Stimulated activated CD8-positive, alpha-beta memory T cell treated with anti-CD3 and anti-CD28 coated beads, Interleukin-2, amount 100 ng/mL, for 48 hours (primary cell): Measurements from ENCODE around the gene CXCL13.
A peak's percentile ranks its signal among the peaks of the same experiment; 100 is the strongest.
"Not testable (repeated sequence)": the region's sequence is repeated elsewhere in the genome, so short reads cannot be mapped to it uniquely, and the experiment has no call there.

Source experiments
- DNase-seq, 2 donors: peaks; one replicate each; pipeline ENCODE4 v3.0.0-alpha.2; 2020; ENCODE audit warnings: low read depth in 2 of 2

The CXCL13 gene

DNA sequence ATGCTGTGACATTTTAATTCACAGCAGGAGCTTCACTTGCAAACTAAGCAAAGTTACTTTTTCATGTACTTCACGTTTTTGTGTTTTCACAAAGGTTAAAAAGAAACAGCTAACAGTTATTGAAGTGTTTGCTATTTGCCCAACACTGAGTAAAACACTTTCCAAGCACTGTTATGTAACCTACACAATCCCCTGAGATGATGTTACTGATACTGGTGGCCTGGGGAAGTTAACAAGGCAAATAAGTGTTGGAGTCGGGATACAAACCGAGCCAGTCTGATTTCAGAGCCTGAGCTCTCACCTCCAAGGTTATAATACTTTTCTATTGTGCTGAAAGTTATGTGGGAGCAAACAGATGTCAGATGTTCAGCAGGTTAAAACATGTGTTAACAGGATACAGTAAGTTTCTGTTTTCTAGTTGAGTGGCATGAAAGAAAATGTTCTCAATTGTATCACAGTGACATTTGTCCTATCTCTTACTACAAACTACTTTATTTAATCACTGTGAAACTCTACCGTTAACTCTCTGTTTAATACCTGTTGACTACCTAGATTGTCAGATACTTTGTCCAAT lies 3.9 kb upstream of the CXCL13 start:
- no peak for DNase-seq

DNA sequence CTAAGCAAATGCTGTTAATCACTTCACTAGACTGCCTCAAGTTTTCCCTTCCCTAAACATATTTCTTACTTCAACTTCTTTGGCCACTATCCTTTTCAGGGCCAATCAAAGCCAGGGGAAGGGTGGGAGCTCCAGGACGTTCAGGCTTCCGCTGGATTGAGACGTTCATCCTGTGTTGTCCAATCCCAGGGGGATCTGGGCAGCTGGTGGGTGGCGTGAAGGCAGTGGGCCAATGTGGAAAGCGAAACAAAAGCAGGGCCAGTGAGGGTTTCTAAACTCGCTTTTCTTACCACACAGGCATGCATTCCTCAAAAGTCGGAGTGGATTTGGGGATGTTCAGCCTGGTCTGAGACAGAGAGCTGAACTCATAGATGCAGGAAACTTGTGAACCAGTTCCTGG lies 7.6 kb downstream of the CXCL13 start:
- DNase-seq, result no peak

DNA sequence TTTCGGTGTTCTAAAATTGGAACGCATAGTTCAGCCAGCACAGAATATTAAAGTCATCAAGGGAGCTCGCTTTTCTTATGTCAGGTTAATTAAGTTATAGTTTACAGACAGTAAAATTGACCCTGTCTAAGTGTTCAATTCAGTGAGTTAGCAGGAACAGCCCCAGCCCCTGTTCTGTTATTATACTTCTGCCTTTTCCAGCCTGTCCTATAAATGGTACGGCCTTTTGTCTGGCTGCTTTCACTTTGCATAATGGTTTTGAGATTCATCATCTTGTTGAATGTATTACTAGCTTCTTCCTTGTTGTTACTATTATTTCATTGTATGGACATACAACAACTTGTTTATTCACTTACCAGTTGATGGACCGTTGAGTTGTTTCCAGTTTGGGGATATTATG lies 9.5 kb downstream of the CXCL13 start:
- no peak for DNase-seq

GRCh38 chr4:77617203-77617602 lies 11.6 kb downstream of the CXCL13 start:
- DNase-seq, result no peak

DNA sequence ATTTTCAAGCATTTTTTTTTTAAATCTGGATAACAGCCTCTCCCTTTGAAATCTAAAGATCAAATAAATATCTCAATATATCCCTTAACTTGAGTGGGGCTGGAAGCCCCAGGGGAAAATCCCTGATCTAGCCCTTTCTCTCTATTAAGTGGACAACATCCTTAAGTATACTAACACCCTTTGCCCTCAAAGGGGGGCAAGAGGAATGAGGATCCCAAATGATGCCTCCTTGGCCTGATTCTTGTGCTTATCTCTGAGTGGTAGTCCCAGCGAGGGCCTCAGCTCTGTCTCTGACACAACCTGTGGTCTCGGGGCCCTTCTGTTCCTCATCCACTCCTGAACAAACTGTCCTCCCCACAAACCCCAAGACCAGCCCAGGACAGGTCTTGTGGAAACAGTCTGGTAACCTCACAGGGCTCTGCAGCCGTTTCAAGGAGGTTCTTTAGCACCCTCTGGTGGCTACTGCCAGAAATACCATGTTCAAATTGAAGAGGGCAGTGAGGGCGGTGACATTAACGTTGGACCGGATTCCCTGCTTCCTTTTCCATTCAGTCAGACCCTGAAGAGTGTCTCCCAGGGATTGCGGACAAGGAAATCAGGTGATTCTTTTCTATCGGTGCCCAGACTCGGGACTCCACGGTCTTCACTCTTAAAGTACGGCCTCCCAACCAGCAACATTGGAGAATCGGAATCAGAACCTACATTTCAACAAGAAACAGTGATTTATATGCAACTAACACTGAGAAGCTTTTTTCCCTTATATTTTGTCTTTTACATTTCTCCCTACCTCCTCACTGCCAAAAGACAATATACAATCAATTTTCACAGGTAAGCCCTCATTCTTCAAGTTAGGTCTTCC lies 13.0 kb downstream of the CXCL13 start:
- peak; percentile 22 to 31 for DNase-seq

DNA sequence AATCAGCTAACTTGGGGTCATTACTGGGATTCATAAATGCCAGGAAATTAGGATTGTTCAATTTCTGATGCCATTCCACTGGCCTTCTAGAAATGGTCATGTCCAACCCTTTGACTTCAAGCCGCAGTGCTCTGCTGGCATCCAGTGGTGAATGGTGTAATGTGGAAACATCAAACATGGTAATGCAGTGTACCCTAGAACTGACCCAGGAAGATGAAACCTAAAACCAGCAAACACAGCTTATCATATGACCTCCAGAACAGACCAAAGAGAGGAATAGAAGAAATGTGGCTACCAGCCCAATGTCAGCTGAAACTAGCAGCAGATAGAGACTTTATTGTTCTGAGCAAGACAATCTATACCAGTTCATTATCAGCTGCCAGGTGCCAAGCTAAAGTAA lies 13.8 kb downstream of the CXCL13 start:
- DNase-seq, result no peak

GRCh38 chr4:77621254-77621653 lies 15.6 kb downstream of the CXCL13 start:
- no peak for DNase-seq

DNA sequence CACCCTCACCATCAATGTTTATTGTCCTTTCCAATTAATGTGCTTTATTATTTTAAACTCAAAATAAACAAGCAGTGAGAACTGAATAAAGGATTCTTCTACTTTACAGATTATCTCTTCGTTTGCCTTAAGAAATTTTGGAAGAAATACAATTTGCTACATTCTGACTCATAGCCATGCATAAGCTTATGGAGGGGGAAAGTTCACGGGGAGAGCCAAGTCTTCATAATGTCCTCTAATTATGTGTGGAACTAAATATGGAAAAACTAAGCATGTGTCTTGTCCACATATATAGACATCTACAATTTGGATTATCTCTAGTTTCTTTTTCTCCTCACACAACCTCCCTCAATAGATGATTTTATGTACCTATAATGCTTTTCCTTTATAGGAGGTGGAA lies 17.5 kb downstream of the CXCL13 start:
- no peak for DNase-seq

DNA sequence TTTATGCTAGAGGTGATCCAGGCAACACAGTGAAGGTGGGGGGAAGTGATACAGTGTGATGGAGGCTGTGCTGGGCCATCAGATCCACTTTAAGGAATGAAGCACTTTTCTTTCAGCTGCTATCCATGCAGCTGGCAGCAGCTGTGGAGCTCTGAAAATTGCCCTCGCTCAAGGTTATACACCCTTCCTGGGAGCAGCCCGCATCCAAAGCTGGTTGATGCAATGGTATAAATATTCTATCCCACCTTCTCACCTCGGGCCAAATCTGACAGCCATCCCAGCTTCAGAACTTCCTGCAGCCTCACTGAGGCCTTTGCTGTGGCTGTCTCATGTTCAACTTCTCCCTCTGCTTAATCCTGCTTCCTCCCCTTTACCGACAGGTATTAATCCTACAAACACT lies 18.6 kb downstream of the CXCL13 start:
- DNase-seq, result no peak

DNA sequence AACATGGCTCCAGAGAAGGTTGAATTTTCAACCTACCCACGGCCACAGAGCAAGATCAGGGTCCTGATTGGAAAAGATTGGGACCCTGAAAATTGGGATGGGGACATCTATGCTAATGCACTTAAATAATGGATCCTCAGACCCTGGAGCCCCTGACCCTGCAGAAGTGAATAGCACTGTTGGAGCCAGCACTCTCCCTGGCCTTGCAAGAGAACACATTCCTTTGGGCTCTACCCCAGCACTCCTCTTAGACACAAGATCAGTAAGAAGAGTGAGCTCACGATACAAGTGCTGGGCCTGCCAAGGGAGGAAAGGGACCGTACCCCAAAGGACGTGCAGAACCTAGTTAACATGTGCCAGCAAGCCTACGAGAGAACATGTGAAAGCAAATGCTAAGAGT lies 19.9 kb downstream of the CXCL13 start:
- DNase-seq, result no peak

DNA sequence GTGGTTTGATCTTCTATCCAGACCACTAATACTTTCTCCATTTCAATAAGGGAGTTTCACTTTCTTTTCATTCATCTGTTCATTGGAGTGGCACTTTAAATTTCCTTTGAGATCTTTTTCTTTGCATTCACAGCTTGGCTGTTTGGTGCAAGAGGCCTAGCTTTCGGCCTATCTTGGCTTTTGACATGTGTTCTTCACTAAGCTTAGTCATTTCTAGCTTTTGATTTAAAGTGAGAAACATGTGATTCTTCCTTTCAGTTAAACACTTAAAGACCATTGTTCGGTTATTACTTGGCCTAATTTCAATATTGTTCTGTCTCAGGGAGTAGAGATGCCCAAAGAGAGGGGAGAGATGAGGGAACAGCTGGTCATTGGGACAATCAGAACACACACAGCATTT lies 24.3 kb downstream of the CXCL13 start:
- DNase-seq, result no peak

- DNase-seq, result no peak
These were observed 25.7 kb downstream of the CXCL13 start for GRCh38 chr4:77631276-77631675.

DNA sequence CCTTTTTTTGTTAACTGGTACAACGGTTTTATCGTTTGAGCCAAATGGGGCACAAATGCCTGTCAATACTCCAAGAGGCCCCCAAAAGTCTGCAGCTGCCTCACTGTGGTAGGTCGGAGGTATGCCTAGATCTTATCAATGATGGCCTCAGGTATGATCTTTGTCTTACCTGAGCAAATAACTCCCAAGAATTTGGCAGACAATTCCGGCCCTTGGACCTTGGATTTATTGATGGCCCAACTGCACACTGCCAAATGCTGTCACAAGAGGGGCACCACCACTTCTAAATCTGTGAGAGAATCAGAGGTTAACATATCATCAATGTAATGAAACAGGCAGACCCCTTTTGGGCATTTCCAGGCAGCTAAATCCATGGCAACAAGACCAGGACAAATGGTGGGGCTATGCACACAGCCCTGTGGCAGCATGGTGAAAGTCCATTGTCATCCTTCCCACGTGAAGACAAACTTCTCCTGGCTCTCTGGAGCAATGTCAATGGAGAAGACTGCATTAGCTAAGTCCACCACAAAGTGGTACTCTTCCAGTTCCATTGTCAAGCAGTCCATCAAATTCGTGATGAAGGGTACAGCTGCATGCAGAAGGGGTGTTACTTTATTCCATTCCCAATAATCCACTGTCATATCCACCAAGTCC lies 28.6 kb downstream of the CXCL13 start:
- no peak for DNase-seq

DNA sequence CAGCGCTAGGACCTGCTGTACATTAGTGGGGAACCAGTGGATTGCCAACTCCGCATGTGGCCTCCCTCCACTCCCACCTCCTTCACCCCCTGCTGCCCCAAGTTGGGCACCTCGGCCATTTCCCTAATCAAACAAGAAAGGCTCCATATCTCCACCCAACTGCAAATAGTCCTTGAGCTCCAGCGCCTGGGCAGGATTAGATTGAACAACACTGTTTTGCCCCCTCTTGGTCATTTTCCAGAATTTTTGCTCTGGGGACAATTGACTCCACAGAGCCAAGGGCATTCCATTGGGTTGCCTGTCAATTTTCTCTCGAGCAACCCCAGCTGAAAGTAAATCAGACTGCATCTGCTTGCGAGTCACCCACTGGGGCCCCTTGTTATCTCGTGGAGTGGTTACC lies 29.6 kb downstream of the CXCL13 start:
- DNase-seq, result no peak

GRCh38 chr4:77635876-77636275 lies 30.3 kb downstream of the CXCL13 start:
- no peak for DNase-seq

GRCh38 chr4:77636902-77637301 lies 31.3 kb downstream of the CXCL13 start:
- no peak for DNase-seq

DNA sequence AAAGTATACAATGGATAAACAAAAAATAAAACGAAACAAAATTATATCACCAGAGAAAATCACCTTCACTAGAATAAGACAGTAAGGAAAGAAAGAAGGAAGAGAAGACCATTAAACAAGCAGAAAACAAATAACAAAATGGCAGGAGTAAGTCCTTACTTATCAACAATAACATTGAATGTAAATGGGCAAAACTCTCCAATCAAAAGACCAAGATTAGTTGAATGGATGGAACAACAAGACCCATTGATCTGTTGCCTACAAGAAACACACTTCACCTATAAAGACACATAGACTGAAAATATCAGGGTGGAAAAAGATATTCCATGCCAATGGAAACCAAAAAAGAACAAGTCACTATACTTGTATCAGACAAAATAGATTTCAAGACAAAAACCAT lies 38.4 kb downstream of the CXCL13 start:
- not testable (repeated sequence) for DNase-seq

DNA sequence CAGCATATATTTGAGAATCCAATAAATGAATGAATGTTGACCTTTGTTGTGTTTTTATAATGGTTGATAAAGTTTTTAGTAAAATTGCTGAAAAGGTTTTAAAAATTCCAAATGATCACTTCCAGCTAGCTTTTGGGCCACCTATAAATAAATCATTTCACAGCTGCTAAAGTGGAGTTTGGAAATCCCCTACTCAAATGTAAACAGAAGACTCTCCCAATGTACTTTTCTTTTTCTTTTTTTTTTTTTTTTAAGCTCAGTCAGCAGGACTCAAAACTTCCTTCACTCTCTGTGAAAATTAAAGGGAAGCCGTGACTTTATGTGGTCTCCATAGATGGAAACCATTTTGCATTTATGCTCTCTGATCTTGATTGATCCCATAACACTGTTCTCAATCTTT lies 45.2 kb downstream of the CXCL13 start:
- DNase-seq, result no peak

GRCh38 chr4:77651820-77652219 lies 46.2 kb downstream of the CXCL13 start:
- DNase-seq, result no peak

DNA sequence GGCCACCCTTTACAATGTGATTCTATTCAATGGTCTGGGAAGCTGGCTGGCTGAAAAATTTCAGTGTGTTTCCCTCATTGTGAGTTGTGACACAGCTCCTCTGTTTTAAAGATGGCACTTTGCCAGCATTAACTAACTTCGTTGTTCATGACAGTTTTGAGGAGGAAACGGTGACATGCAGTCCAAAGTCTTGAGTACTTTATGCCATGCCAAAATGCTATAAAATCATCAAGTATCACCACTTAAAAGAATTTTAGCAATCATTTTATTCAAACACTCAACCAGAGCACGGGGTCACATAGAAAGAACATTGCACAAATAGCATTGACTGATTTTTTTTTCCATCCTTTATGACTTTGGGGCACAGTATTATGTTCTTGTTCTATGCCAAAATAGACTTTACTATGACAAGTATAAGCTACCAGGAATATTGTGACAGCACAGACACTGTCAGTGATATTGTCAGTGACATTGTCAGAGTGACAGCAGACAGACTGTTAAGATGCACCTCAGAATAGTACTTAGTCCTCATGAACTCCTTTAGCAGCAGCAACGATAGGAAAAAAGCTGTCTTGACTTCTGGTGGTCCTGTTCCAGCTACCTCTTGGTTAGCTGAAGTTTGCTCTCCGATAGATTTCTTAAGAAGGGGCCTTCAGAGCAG lies 46.7 kb downstream of the CXCL13 start:
- DNase-seq, result no peak

DNA sequence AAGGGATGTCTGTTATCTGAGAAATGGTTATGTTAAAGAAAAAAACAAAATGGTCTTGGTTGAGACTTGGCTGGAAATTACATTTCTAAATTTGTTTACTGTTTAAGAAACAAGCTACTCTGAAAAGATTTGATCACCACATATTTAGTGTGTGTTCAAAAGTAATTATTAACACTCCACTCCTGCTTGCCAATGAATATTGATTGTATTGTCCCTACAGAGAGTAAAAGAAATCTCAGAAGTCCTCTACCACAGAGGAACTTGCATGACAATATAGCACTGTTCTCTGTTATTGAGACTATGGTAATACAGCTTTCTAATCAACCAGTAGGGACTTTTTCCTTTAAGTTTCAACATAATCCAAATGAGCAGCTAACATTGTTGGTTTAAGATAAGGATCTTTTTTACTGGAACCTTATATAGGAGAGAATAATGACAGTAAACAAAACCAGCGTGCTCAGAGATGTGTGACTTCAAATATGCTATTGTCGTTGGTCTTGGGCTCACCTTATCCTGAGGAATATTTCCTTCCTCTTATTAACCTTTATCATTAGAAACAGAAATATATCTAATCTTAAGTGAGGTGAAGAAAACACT lies 47.6 kb downstream of the CXCL13 start:
- no peak for DNase-seq

DNA sequence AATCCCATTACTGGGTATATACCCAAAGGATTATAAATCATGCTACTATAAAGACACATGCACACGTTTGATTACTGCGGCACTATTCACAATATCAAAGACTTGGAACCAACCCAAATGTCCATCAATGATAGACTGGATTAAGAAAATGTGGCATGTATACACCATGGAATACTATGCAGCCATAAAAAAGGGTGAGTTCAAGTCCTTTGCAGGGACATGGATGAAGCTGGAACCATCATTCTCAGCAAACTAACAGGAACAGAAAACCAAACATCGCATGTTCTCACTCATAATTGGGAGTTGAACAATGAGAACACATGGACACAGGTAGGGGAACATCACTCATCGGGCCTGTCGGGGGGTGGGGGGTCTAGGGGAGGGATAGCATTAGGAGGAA lies 54.7 kb downstream of the CXCL13 start:
- DNase-seq, result not testable (repeated sequence)
